ENCODE data around the gene SNTG2.

Gene SNTG2

DNA sequence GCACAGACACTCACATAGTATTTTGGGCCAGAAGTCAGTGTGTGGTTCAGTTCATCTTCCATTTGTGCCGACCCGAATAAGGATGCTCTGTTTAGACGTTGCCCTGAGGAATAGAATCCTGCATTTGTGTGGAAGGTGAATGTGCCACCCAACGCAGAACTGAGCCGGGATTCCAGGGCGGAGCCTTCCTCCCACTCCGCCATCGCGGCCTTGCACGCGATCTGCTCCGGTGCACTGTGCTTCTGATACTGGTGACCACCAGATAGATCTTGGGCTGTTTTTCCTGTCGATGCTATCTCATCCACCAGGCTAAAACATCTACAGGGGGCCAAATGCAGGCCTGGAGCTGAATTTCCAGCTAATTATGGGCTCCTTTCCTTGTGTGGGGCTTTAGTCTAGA is 29.6 kb upstream of the SNTG2 start:
- TF ChIP-seq, protein P1, sequence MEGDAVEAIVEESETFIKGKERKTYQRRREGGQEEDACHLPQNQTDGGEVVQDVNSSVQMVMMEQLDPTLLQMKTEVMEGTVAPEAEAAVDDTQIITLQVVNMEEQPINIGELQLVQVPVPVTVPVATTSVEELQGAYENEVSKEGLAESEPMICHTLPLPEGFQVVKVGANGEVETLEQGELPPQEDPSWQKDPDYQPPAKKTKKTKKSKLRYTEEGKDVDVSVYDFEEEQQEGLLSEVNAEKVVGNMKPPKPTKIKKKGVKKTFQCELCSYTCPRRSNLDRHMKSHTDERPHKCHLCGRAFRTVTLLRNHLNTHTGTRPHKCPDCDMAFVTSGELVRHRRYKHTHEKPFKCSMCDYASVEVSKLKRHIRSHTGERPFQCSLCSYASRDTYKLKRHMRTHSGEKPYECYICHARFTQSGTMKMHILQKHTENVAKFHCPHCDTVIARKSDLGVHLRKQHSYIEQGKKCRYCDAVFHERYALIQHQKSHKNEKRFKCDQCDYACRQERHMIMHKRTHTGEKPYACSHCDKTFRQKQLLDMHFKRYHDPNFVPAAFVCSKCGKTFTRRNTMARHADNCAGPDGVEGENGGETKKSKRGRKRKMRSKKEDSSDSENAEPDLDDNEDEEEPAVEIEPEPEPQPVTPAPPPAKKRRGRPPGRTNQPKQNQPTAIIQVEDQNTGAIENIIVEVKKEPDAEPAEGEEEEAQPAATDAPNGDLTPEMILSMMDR (IDR thresholded peaks at IDR 0.05; ENCODE audit: low read depth, low read length): no peak
- DNase-seq (ENCODE audit: extremely low read depth, low read depth): no peak

DNA sequence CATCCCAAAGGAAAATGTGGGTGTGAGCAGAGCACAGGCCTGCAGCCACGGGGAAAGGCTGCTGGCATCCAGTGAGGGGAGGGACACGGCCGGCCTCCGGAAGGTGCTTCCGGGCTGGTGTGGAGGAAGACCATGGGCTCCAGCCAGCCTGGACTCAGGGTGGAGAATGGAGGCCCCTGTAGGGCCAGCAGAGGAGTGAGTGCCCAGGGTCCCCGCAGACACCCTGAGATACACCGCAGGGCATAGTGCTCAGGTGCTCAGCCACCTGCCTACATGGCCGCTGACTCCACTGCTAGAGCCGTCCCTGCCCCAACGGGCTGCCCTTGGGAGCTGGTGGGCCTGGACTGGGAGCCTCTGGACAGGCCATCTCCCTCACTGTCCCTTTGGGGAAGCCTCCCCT is 28.5 kb upstream of the SNTG2 start:
- TF ChIP-seq, protein P1 (IDR thresholded peaks at IDR 0.05; ENCODE audit: low read depth, low read length): no peak
- no peak for DNase-seq (ENCODE audit: extremely low read depth, low read depth)

- DNase-seq (ENCODE audit: extremely low read depth, low read depth): no peak
- TF ChIP-seq, protein P1 (IDR thresholded peaks at IDR 0.05; ENCODE audit: low read depth, low read length): no peak
These were observed 26.6 kb upstream of the SNTG2 start for GRCh38 chr2:923832-924601.

DNA sequence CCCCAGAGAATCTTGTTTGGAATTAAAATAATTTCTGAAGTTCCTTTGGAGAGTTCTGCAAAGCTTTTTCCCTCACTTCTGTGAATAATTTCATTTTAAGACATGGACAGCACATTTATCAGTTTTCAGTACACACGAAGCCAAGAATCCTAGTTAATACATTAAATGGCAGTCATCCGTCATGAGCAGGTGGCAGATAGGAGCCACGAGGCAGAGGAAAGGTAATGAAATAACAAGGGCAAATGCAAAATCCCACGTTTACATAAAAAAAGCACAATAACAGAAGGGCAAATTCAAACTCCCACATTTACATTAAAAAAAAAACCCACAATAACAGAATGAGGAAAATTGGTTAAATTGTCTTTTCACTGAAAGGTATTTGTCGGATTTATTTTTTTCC is 25.9 kb upstream of the SNTG2 start:
- no peak for DNase-seq (ENCODE audit: extremely low read depth, low read depth)

DNA sequence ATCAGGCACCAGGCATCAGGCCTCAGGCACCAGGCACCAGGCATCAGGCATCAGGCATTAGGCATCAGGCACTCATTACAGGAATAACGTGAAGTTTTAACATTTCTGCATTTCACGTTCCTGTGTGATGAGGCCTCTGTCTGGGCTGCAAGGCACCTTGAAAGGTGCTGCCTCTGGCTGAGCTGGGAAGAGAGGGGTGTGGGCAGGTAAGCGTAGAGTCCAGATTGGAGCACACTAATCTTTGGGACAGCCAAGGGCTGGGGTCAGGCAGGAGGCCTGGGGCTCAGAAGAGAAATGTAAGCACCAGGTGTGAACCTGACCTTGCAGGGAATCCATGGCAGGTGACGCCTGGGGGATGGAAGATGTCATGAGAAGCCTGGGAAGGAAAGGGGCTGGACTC is 25.3 kb upstream of the SNTG2 start:
- no peak for DNase-seq (ENCODE audit: extremely low read depth, low read depth)
- TF ChIP-seq, protein P1 (IDR thresholded peaks at IDR 0.05; ENCODE audit: low read depth, low read length): no peak

More for the DNA sequence above, 25.9 kb upstream of the SNTG2 start:
- TF ChIP-seq, protein P1 (IDR thresholded peaks at IDR 0.05; ENCODE audit: low read depth, low read length): no peak

- TF ChIP-seq, protein P1 (IDR thresholded peaks at IDR 0.05; ENCODE audit: low read depth, low read length): no peak
- DNase-seq (ENCODE audit: extremely low read depth, low read depth): no peak
These were observed 24.9 kb upstream of the SNTG2 start for GRCh38 chr2:925711-926110.

GRCh38 chr2:926259-926793 is 24.3 kb upstream of the SNTG2 start:
- TF ChIP-seq, protein P1 (IDR thresholded peaks at IDR 0.05; ENCODE audit: low read depth, low read length): no peak
- DNase-seq (ENCODE audit: extremely low read depth, low read depth): no peak
